Loucy (cell line): ENCODE results near the gene ZNF709.

Source experiments
- CTCF ChIP-seq: fragments of 200-600 bp; sonication (generic); conservative IDR thresholded peaks from 2 replicates; pipeline ENCODE4 v1.5.1; 2014; ENCODE audit warnings: mild to moderate bottlenecking, antibody characterized with exemption, low read length
- EZH2phosphoT487 ChIP-seq: fragments of 200-600 bp; IDR thresholded peaks from 2 replicates; pipeline ENCODE4 v1.6.1; 2018; ENCODE audit warnings: antibody characterized with exemption, mild to moderate bottlenecking, moderate library complexity, borderline replicate concordance

DNA sequence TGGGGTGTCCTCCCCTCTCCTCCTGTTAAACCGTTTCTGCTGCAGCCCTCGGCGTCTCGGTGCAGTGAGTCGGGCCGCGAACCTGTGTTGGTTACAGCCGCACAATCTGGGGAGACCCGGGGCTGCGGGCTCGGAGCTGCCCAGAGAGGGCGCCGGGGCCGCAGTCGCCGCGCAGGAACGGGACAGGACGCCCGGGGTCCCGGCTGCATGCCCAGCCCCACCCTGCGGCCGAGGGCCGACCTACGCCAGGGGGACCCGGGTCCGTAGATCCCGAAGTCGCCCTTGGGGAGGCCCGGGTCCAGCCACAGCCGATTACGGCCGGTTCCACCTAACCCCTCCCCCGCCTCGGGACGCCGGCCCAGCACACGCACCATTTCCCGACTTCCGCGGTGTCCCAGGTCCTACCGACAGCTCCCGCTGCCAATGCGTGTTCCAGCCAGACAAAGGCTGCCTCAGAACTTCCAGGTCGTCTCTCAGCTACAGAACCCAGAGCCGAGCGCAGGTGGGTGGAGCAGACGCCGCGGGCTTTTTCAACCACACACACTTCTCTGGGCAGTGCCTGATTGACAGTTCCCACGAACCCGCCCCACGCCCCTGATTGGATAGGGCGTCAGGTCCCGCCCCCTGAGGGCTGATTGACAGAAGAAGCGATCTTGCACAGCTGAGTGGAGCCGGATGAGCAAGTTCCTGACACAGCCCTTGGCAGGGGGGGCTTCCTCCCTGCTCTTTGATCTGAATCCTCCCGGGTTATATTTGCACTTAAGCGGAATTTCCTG, 43.9 kb downstream of the ZNF709 start, which contains the start of gene ZNF443:
- TF ChIP-seq CTCF (no peak), EZH2phosphoT487 (no peak)
